ENCODE data around the gene PRICKLE2.

Gene PRICKLE2

GRCh38 chr3:64131725-64132469, 93.4 kb downstream of the PRICKLE2 start:
- no peak overlapping the region for H3K4me3 ChIP-seq (ENCODE audit: low read depth, low read length, poor library complexity, severe bottlenecking)
- H3K36me3 ChIP-seq (ENCODE audit: insufficient read depth, low read length), result no peaks in the 10 kb centered on the region
- H3K79me2 ChIP-seq (ENCODE audit: insufficient read depth, low read length), result no peaks in the 10 kb centered on the region
- no peak overlapping the region for H3K27ac ChIP-seq (ENCODE audit: low read depth, low read length, poor library complexity, severe bottlenecking)
- no peaks in the 10 kb centered on the region for H3K9me3 ChIP-seq (ENCODE audit: low read length)
- H3K27me3 ChIP-seq (ENCODE audit: insufficient read depth, low read length), result no peaks in the 10 kb centered on the region
- TF ChIP-seq CTCF (IDR thresholded peaks at IDR 0.05; ENCODE audit: low read length) (no peak), EZH2 (IDR thresholded peaks at IDR 0.05; ENCODE audit: borderline replicate concordance, low read length) (no peak)
- no peak overlapping the region for H3K4me2 ChIP-seq (ENCODE audit: low read length)
- no peaks in the 10 kb centered on the region for H3F3A ChIP-seq (ENCODE audit: insufficient read depth, low read length)
- H3K9ac ChIP-seq (ENCODE audit: low read length), result no peak overlapping the region
- H4K20me1 ChIP-seq (ENCODE audit: insufficient read depth, low read length), result no peaks in the 10 kb centered on the region
- H2AFZ ChIP-seq (ENCODE audit: low read length), result no peak overlapping the region
- no peaks in the 10 kb centered on the region for H3K9me2 ChIP-seq (ENCODE audit: low read depth, low read length)
- no peaks in the 10 kb centered on the region for H3K4me1 ChIP-seq (ENCODE audit: insufficient read depth, low read length, severe bottlenecking)

GRCh38 chr3:64130436-64130835, 94.8 kb downstream of the PRICKLE2 start:
- no peaks in the 10 kb centered on the region for H3K36me3 ChIP-seq (ENCODE audit: insufficient read depth, low read length)
- no peaks in the 10 kb centered on the region for H4K20me1 ChIP-seq (ENCODE audit: insufficient read depth, low read length)
- H3K4me2 ChIP-seq (ENCODE audit: low read length), result no peak overlapping the region
- TF ChIP-seq CTCF (IDR thresholded peaks at IDR 0.05; ENCODE audit: low read length) (no peak), EZH2 (IDR thresholded peaks at IDR 0.05; ENCODE audit: borderline replicate concordance, low read length) (no peak)
- no peaks in the 10 kb centered on the region for H3K79me2 ChIP-seq (ENCODE audit: insufficient read depth, low read length)
- H3K4me3 ChIP-seq (ENCODE audit: low read depth, low read length, poor library complexity, severe bottlenecking), result no peak overlapping the region
- no peaks in the 10 kb centered on the region for H3K4me1 ChIP-seq (ENCODE audit: insufficient read depth, low read length, severe bottlenecking)
- no peak overlapping the region for H2AFZ ChIP-seq (ENCODE audit: low read length)
- no peak overlapping the region for H3K27ac ChIP-seq (ENCODE audit: low read depth, low read length, poor library complexity, severe bottlenecking)
- H3K9me2 ChIP-seq (ENCODE audit: low read depth, low read length), result no peaks in the 10 kb centered on the region
- no peaks in the 10 kb centered on the region for H3K27me3 ChIP-seq (ENCODE audit: insufficient read depth, low read length)
- H3K9me3 ChIP-seq (ENCODE audit: low read length), result no peaks in the 10 kb centered on the region
- H3K9ac ChIP-seq (ENCODE audit: low read length), result no peak overlapping the region
- H3F3A ChIP-seq (ENCODE audit: insufficient read depth, low read length), result no peaks in the 10 kb centered on the region

GRCh38 chr3:64129581-64129980, 95.7 kb downstream of the PRICKLE2 start:
- H3K27me3 ChIP-seq (ENCODE audit: insufficient read depth, low read length), result no peaks in the 10 kb centered on the region
- H2AFZ ChIP-seq (ENCODE audit: low read length), result no peak overlapping the region
- H3K36me3 ChIP-seq (ENCODE audit: insufficient read depth, low read length), result no peaks in the 10 kb centered on the region
- H3K9me2 ChIP-seq (ENCODE audit: low read depth, low read length), result no peaks in the 10 kb centered on the region
- no peak overlapping the region for H3K4me3 ChIP-seq (ENCODE audit: low read depth, low read length, poor library complexity, severe bottlenecking)
- no peaks in the 10 kb centered on the region for H3K9me3 ChIP-seq (ENCODE audit: low read length)
- no peak overlapping the region for H3K27ac ChIP-seq (ENCODE audit: low read depth, low read length, poor library complexity, severe bottlenecking)
- H3K4me2 ChIP-seq (ENCODE audit: low read length), result no peak overlapping the region
- H3K4me1 ChIP-seq (ENCODE audit: insufficient read depth, low read length, severe bottlenecking), result no peaks in the 10 kb centered on the region
- no peaks in the 10 kb centered on the region for H4K20me1 ChIP-seq (ENCODE audit: insufficient read depth, low read length)
- TF ChIP-seq EZH2 (IDR thresholded peaks at IDR 0.05; ENCODE audit: borderline replicate concordance, low read length) (no peak), CTCF (IDR thresholded peaks at IDR 0.05; ENCODE audit: low read length) (no peak)
- no peaks in the 10 kb centered on the region for H3F3A ChIP-seq (ENCODE audit: insufficient read depth, low read length)
- H3K9ac ChIP-seq (ENCODE audit: low read length), result no peak overlapping the region
- no peaks in the 10 kb centered on the region for H3K79me2 ChIP-seq (ENCODE audit: insufficient read depth, low read length)
